ENCODE results near the gene ZNF714.

DNA sequence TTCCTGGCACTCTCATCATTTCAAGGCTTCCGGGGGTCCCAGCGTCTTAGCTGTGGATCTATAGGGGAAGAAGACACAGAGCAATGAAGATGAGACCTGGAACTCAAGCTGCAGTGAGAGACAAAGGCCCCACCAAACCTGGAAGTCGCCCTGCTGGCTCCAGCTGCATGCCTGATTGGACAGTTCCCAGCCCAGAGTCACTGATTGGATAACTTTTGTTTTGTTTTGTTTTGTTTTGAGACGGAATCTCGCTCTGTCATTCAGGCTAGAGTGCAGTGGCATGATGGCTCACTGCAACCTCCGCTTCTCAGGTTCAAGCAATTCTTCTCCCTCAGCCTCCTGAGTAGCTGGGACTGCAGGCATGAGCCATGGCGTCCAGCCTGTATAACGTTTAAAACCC lies 53.4 kb downstream of the ZNF714 start:
- TF ChIP-seq, protein P1, sequence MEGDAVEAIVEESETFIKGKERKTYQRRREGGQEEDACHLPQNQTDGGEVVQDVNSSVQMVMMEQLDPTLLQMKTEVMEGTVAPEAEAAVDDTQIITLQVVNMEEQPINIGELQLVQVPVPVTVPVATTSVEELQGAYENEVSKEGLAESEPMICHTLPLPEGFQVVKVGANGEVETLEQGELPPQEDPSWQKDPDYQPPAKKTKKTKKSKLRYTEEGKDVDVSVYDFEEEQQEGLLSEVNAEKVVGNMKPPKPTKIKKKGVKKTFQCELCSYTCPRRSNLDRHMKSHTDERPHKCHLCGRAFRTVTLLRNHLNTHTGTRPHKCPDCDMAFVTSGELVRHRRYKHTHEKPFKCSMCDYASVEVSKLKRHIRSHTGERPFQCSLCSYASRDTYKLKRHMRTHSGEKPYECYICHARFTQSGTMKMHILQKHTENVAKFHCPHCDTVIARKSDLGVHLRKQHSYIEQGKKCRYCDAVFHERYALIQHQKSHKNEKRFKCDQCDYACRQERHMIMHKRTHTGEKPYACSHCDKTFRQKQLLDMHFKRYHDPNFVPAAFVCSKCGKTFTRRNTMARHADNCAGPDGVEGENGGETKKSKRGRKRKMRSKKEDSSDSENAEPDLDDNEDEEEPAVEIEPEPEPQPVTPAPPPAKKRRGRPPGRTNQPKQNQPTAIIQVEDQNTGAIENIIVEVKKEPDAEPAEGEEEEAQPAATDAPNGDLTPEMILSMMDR (optimal IDR thresholded peaks at IDR 0.05 in 1 of 3, IDR thresholded peaks at IDR 0.05 in 1 of 3, conservative IDR thresholded peaks at IDR 0.05 in 1 of 3; ENCODE audit: extremely low read depth in 1 of 3, insufficient read depth in 2 of 3, low read length in 3 of 3) = no peak
- no peak for TF ChIP-seq EZH2 (IDR thresholded peaks at IDR 0.05; ENCODE audit: low read length)

Measured in keratinocyte (primary cell).